ENCODE data around the gene SWI5. TPM values are rescaled to one million over a fixed set of nuclear protein-coding genes. Genes with fewer than 3 reads are reported as not detected.

The SWI5 gene
- total RNA-seq, 1 experiment from 2014 or later = 22.4 TPM

DNA sequence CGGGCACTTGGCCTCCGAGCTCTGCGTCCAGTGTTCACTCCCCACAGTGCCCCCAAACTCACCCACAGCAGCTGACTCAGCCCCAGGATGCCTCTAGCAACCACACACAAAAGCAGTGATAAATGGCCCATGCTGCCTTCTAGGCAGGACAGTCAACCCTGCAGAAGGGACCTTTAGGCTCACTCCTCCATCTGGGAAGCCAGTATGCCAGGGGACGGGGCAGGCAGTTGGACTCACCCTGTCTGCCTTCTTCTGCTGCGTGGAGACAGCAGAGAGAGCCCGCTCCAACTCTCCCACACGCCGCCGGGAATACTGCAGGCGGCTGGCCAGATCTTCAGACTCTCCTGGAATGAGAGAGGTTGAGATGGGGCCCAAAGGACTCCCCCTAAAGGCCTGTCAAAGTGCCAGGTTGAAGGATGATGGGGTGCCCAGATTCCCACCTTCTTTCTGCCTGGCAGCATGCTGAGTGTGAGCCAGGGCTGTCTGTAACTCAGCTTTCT lies 10.7 kb upstream of the SWI5 start:
- Histone ChIP-seq H3K27me3 (ENCODE audit: insufficient read depth, low read length) (no peaks in the 10 kb centered on the region), H3K79me2 (ENCODE audit: insufficient read depth, low read length) (no peaks in the 10 kb centered on the region), H3K4me1 (ENCODE audit: control insufficient read depth in 1 of 2, insufficient read depth in 2 of 2, low read length in 2 of 2) (peaks cover 0 to 3% of the 10 kb centered on the region in 2 experiments; a peak in 2 of 4 replicates), H4K20me1 (ENCODE audit: insufficient read depth) (no peaks in the 10 kb centered on the region), H3K27ac (ENCODE audit: low read depth, low read length) (no peak overlapping the region), H3K4me2 (ENCODE audit: low read length) (no peak overlapping the region), H3K4me3 (replicated peaks in 1 of 2; ENCODE audit: low read depth in 1 of 2, low read length in 2 of 2) (no peak overlapping the region), H3K36me3 (ENCODE audit: control insufficient read depth in 1 of 2, insufficient read depth in 2 of 2, low read length in 2 of 2) (peaks cover 7 to 18% of the 10 kb centered on the region in 2 experiments; a peak in 2 of 4 replicates), H3K9me2 (ENCODE audit: insufficient read depth) (no peaks in the 10 kb centered on the region), H3K9ac (ENCODE audit: low read length) (no peak overlapping the region), H2AFZ (ENCODE audit: low read depth, low read length, poor library complexity, severe bottlenecking) (no peak overlapping the region), H3K9me3 (ENCODE audit: control insufficient read depth in 1 of 2, insufficient read depth in 1 of 2, low read depth in 1 of 2, low read length in 2 of 2) (no peaks in the 10 kb centered on the region)
- POLR2A ChIA-PET = no interaction called here
- TF ChIP-seq, protein P1, sequence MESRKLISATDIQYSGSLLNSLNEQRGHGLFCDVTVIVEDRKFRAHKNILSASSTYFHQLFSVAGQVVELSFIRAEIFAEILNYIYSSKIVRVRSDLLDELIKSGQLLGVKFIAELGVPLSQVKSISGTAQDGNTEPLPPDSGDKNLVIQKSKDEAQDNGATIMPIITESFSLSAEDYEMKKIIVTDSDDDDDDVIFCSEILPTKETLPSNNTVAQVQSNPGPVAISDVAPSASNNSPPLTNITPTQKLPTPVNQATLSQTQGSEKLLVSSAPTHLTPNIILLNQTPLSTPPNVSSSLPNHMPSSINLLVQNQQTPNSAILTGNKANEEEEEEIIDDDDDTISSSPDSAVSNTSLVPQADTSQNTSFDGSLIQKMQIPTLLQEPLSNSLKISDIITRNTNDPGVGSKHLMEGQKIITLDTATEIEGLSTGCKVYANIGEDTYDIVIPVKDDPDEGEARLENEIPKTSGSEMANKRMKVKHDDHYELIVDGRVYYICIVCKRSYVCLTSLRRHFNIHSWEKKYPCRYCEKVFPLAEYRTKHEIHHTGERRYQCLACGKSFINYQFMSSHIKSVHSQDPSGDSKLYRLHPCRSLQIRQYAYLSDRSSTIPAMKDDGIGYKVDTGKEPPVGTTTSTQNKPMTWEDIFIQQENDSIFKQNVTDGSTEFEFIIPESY (IDR thresholded peaks at IDR 0.05; ENCODE audit: extremely low read depth, insufficient replicate concordance, low read length) = no peak
- CTCF ChIA-PET = interaction anchor here (1.4 kb wide), 1 partner anchor 10 kb away, joined by 4 read pairs; no protein-coding TSS in a partner anchor
- intact Hi-C loops (cut with micrococcal nuclease) = no loop called here
- no TSS peak for BruUV-seq (replicated peaks)
- DNase-seq (ENCODE audit: low read depth, low spot score) (no peak), ATAC-seq (no peak)
- RAD21 ChIA-PET (ENCODE audit: low non-redundant PET in 1 of 2, low total read pairs in 2 of 2, uncharacterized antibody in 2 of 2, unreplicated experiment in 2 of 2) = no interaction called here

DNA sequence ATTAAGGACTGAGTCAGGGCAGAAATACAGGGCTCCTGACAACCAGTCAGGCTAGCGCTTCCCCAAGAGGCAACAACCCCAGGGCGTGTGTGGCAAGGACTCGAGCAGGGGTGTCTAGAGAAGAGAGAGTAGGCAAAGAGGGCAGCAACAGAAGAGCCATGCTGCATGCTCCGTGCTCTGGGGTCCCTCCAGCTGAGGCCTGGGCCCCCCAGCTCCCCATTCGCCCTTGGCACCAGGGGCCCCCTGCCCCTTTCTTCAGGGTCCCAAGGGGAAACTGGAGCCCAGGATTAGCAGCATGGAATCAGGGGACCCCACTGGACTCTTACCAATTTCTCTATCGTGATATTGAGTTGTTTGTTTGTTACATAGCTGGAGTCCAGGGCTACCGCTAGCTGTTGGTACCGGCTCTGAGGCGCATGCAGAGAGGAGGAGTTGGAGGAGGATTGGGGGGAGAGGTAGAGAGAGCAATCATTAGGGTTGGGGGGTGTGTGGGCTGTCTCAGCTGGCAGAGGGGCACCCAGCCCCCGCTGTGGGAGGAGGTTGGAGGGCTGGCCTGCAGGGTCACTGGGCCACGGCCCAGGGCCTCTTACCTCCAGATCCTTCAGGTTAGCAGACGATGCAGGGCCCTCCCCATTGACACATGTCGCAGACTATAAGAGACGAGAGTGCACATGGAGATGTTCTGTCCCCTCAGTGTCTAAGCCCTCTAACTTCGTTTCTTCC lies 9.0 kb upstream of the SWI5 start:
- intact Hi-C loops (cut with micrococcal nuclease) = no loop called here
- Histone ChIP-seq H3K4me2 (ENCODE audit: low read length) (no peak overlapping the region), H3K27me3 (ENCODE audit: insufficient read depth, low read length) (no peaks in the 10 kb centered on the region), H3K36me3 (ENCODE audit: control insufficient read depth in 1 of 2, insufficient read depth in 2 of 2, low read length in 2 of 2) (peaks cover 7 to 12% of the 10 kb centered on the region in 2 experiments; a peak in 2 of 4 replicates), H2AFZ (ENCODE audit: low read depth, low read length, poor library complexity, severe bottlenecking) (no peak overlapping the region), H3K27ac (ENCODE audit: low read depth, low read length) (no peak overlapping the region), H4K20me1 (ENCODE audit: insufficient read depth) (no peaks in the 10 kb centered on the region), H3K4me3 (replicated peaks in 1 of 2; ENCODE audit: low read depth in 1 of 2, low read length in 2 of 2) (no peak overlapping the region), H3K9me3 (ENCODE audit: control insufficient read depth in 1 of 2, insufficient read depth in 1 of 2, low read depth in 1 of 2, low read length in 2 of 2) (no peaks in the 10 kb centered on the region), H3K4me1 (ENCODE audit: control insufficient read depth in 1 of 2, insufficient read depth in 2 of 2, low read length in 2 of 2) (peaks cover 14 to 19% of the 10 kb centered on the region in 2 experiments), H3K9me2 (ENCODE audit: insufficient read depth) (no peaks in the 10 kb centered on the region), H3K9ac (ENCODE audit: low read length) (no peak overlapping the region), H3K79me2 (ENCODE audit: insufficient read depth, low read length) (peaks cover 3% of the 10 kb centered on the region; the same call in 1 of the 2 replicates)
- DNase-seq (ENCODE audit: low read depth, low spot score) = no peak
- no peak for ATAC-seq
- ChIA-PET POLR2A (interaction anchor here (1.1 to 1.4 kb wide), 2 partner anchors 8 to 9 kb away, joined by 3 read pairs; partner anchors contain the start of genes GOLGA2 and SWI5), RAD21 (ENCODE audit: low non-redundant PET in 1 of 2, low total read pairs in 2 of 2, uncharacterized antibody in 2 of 2, unreplicated experiment in 2 of 2) (no interaction called here), CTCF (interaction anchor here (1.8 kb wide), 1 partner anchor 12 kb away, joined by 5 read pairs; no protein-coding TSS in a partner anchor)
- BruUV-seq (replicated peaks) = no TSS peak
- TF ChIP-seq YY1 (IDR thresholded peaks at IDR 0.05; ENCODE audit: extremely low read depth, insufficient replicate concordance, low read depth, low read length) (no peak), TCF7L2 (IDR thresholded peaks at IDR 0.05; ENCODE audit: borderline replicate concordance, extremely low read depth, insufficient read depth, insufficient read length) (no peak), POLR2AphosphoS5 (IDR thresholded peaks at IDR 0.05; ENCODE audit: low read depth, low read length) (no peak), POLR2A (IDR thresholded peaks at IDR 0.05; ENCODE audit: borderline replicate concordance, extremely low read depth, insufficient read depth, insufficient read length) (no peak), EZH2 (IDR thresholded peaks at IDR 0.05) (no peak), SRF (IDR thresholded peaks at IDR 0.05; ENCODE audit: low read depth) (no peak)
- TF ChIP-seq, protein P2, sequence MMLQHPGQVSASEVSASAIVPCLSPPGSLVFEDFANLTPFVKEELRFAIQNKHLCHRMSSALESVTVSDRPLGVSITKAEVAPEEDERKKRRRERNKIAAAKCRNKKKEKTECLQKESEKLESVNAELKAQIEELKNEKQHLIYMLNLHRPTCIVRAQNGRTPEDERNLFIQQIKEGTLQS (IDR thresholded peaks at IDR 0.05) = no peak
- TF ChIP-seq, protein P3, sequence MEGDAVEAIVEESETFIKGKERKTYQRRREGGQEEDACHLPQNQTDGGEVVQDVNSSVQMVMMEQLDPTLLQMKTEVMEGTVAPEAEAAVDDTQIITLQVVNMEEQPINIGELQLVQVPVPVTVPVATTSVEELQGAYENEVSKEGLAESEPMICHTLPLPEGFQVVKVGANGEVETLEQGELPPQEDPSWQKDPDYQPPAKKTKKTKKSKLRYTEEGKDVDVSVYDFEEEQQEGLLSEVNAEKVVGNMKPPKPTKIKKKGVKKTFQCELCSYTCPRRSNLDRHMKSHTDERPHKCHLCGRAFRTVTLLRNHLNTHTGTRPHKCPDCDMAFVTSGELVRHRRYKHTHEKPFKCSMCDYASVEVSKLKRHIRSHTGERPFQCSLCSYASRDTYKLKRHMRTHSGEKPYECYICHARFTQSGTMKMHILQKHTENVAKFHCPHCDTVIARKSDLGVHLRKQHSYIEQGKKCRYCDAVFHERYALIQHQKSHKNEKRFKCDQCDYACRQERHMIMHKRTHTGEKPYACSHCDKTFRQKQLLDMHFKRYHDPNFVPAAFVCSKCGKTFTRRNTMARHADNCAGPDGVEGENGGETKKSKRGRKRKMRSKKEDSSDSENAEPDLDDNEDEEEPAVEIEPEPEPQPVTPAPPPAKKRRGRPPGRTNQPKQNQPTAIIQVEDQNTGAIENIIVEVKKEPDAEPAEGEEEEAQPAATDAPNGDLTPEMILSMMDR (IDR thresholded peaks at IDR 0.05 in 2 of 3, conservative IDR thresholded peaks at IDR 0.05 in 1 of 3; ENCODE audit: borderline replicate concordance in 1 of 3, insufficient read depth in 1 of 3, low read depth in 2 of 3, low read length in 2 of 3) = no peak
- TF ChIP-seq, protein P4, sequence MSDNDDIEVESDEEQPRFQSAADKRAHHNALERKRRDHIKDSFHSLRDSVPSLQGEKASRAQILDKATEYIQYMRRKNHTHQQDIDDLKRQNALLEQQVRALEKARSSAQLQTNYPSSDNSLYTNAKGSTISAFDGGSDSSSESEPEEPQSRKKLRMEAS (IDR thresholded peaks at IDR 0.05) = no peak

All from HCT116 (cell line).